Measurements from ENCODE around the gene STRBP.
A peak's percentile ranks its signal among the peaks of the same experiment; 100 is the strongest.

Gene STRBP

DNA sequence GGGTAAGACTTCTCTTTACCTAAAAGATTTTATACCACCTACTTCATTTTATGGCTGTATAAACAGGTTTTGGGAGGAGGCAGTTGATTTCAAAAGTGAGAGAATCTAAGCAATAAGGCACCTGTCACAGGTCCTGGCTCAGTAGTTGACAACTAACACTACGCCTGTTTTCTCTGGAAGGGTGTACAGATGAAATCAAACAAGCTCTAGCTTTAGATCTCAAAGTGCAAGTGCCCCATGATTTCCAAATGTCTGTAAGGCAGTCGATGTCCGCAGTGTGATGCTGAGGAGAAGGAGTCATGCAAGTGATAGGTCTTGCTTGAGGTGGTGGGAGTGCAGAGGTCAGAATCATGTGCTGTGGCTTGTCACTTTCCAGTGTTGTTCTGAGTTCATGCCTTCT lies 168.8 kb downstream of the STRBP start:
- WGBS: 96% methylated on average over 3 of the region's 3 CpGs
- Histone ChIP-seq H3K4me1 (ENCODE audit: insufficient read depth, low read length) (peaks cover 20% of the 10 kb centered on the region), H3K9me3 (ENCODE audit: insufficient read depth, low read depth, low read length) (no peaks in the 10 kb centered on the region), H3K36me3 (ENCODE audit: insufficient read depth, low read length) (peaks cover 88% of the 10 kb centered on the region), H3K9ac (ENCODE audit: low read depth, low read length) (no peak overlapping the region), H3K27ac (ENCODE audit: low read depth, low read length) (no peak overlapping the region), H3K27me3 (ENCODE audit: insufficient read depth, low read length) (no peaks in the 10 kb centered on the region), H3K4me3 (ENCODE audit: low read length) (no peak overlapping the region)

DNA sequence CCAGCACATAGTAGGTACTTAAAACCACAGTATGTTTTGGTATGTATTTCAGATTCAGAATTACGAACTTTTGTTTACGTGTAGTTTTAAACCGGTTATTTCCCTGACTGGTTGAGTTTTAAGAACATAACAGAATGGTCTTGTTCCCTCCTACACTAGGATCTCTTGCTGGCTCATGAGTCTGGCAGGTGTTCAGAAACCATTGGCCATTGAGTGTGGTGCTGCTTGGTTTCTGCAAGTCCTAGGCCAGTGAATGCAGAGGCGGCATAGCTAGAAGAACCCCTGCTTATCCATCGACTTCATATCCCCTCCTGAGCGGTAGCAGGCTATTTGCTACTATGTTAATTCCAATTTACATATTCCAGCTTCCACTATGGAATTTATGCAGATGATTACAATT lies 169.3 kb downstream of the STRBP start:
- H3K9ac ChIP-seq (ENCODE audit: low read depth, low read length): no peak overlapping the region
- H3K4me1 ChIP-seq (ENCODE audit: insufficient read depth, low read length): peaks cover 20% of the 10 kb centered on the region
- peaks cover 88% of the 10 kb centered on the region for H3K36me3 ChIP-seq (ENCODE audit: insufficient read depth, low read length)
- WGBS: 85% methylated on average over 6 of the region's 6 CpGs
- H3K4me3 ChIP-seq (ENCODE audit: low read length): no peak overlapping the region
- no peaks in the 10 kb centered on the region for H3K9me3 ChIP-seq (ENCODE audit: insufficient read depth, low read depth, low read length)
- no peaks in the 10 kb centered on the region for H3K27me3 ChIP-seq (ENCODE audit: insufficient read depth, low read length)
- no peak overlapping the region; the same call in 1 of the 2 replicates for H3K27ac ChIP-seq (ENCODE audit: low read depth, low read length)

DNA sequence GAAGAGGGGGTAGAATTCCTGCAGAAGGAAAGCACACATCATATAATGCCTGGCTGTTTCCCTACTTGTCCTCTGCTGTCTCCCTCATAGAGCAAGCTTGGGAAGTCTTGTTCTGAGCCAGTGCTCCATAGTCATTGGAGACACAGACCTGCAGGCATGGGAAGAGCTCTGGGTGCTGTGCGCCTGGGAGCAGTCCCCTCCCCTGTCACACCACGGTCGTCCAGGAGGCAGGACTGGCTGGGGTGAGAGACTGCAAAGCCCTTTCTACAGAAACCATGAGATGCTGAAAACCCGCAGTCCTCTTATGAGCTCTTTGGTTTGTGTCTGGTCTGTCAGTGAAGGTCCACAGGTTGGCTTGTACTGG lies 170.3 kb downstream of the STRBP start:
- peak overlapping the region; percentile 45; the same call in 1 of the 2 replicates for H3K9ac ChIP-seq (ENCODE audit: low read depth, low read length)
- H3K4me3 ChIP-seq (ENCODE audit: low read length): no peak overlapping the region
- 53% methylated on average over 4 of the region's 4 CpGs for WGBS
- H3K27me3 ChIP-seq (ENCODE audit: insufficient read depth, low read length): no peaks in the 10 kb centered on the region
- peak overlapping the region; percentile 50 for H3K27ac ChIP-seq (ENCODE audit: low read depth, low read length)
- no peaks in the 10 kb centered on the region for H3K9me3 ChIP-seq (ENCODE audit: insufficient read depth, low read depth, low read length)
- peaks cover 91% of the 10 kb centered on the region for H3K36me3 ChIP-seq (ENCODE audit: insufficient read depth, low read length)
- H3K4me1 ChIP-seq (ENCODE audit: insufficient read depth, low read length): peaks cover 20% of the 10 kb centered on the region

DNA sequence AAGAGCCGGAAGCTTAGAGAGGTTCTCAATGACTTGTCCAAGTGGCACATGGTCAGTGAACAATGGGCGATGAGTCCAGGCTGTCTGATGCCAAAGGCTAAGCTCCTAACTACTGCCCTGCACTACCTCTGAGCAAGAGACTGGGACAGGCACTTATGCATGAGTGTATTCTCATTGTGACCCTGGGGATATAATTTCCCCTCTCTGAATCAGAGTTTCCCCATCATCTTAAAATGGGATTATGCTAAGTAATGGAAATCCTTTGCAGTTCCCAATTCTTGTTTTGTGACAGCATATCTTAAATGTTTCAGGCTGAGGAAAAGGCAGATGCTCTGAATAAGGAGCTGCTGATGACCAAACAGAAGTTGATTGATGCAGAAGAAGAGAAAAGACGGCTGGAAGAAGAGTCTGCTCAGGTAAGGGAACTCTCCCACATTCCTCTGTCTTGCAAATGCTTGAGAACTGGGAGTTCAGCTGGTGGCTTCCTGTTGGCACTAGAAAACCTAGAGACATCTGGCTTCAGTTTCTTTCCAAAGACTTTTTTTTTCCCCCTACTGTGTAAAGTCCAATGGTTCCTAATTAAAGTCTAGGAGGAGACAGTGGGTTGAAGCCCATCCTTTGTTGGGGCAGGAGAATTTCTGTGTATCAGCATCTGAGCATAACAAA lies 170.8 kb downstream of the STRBP start:
- Histone ChIP-seq H3K9me3 (ENCODE audit: insufficient read depth, low read depth, low read length) (no peaks in the 10 kb centered on the region), H3K4me3 (ENCODE audit: low read length) (no peak overlapping the region), H3K27me3 (ENCODE audit: insufficient read depth, low read length) (no peaks in the 10 kb centered on the region), H3K27ac (ENCODE audit: low read depth, low read length) (peak overlapping the region; percentile 50), H3K9ac (ENCODE audit: low read depth, low read length) (no peak overlapping the region), H3K36me3 (ENCODE audit: insufficient read depth, low read length) (peaks cover 91% of the 10 kb centered on the region), H3K4me1 (ENCODE audit: insufficient read depth, low read length) (peaks cover 19% of the 10 kb centered on the region)
- 86% methylated on average over 3 of the region's 3 CpGs for WGBS

DNA sequence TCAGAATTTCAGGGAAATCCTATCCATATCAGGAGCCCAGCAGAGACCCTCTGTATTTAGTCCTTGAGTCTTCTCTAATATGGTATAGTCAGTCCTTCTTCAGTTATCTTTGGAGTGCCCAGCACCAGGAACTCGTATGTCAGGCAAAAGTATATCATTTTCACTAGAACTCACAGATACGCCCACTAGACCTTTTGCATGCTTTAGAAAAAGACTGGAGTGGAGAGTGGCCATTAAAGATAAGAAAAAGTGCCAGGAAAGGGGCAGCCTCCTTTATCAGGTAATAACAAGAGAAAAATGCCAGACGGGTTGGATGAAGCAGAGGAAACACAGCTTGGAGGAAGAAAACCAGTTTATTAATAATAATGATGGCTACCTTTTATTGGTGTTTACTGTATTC lies 171.4 kb downstream of the STRBP start:
- Histone ChIP-seq H3K9ac (ENCODE audit: low read depth, low read length) (no peak overlapping the region), H3K27ac (ENCODE audit: low read depth, low read length) (no peak overlapping the region; the same call in 1 of the 2 replicates), H3K36me3 (ENCODE audit: insufficient read depth, low read length) (peaks cover 91% of the 10 kb centered on the region), H3K4me3 (ENCODE audit: low read length) (no peak overlapping the region), H3K9me3 (ENCODE audit: insufficient read depth, low read depth, low read length) (no peaks in the 10 kb centered on the region), H3K27me3 (ENCODE audit: insufficient read depth, low read length) (no peaks in the 10 kb centered on the region), H3K4me1 (ENCODE audit: insufficient read depth, low read length) (peaks cover 17% of the 10 kb centered on the region)
- WGBS: 95% methylated on average over 2 of the region's 3 CpGs

GRCh38 chr9:123093141-123093540 lies 175.2 kb downstream of the STRBP start:
- no peak overlapping the region for H3K27ac ChIP-seq (ENCODE audit: low read depth, low read length)
- peaks cover 83% of the 10 kb centered on the region for H3K36me3 ChIP-seq (ENCODE audit: insufficient read depth, low read length)
- 97% methylated on average over 3 of the region's 3 CpGs for WGBS
- H3K4me1 ChIP-seq (ENCODE audit: insufficient read depth, low read length): peaks cover 13% of the 10 kb centered on the region
- no peak overlapping the region for H3K4me3 ChIP-seq (ENCODE audit: low read length)
- no peak overlapping the region for H3K9ac ChIP-seq (ENCODE audit: low read depth, low read length)
- H3K27me3 ChIP-seq (ENCODE audit: insufficient read depth, low read length): no peaks in the 10 kb centered on the region
- no peaks in the 10 kb centered on the region for H3K9me3 ChIP-seq (ENCODE audit: insufficient read depth, low read depth, low read length)

GRCh38 chr9:123091459-123091858 lies 176.9 kb downstream of the STRBP start:
- no peaks in the 10 kb centered on the region for H3K9me3 ChIP-seq (ENCODE audit: insufficient read depth, low read depth, low read length)
- H3K9ac ChIP-seq (ENCODE audit: low read depth, low read length): no peak overlapping the region
- 85% methylated on average over 2 of the region's 2 CpGs for WGBS
- H3K4me1 ChIP-seq (ENCODE audit: insufficient read depth, low read length): no peaks in the 10 kb centered on the region
- H3K36me3 ChIP-seq (ENCODE audit: insufficient read depth, low read length): peaks cover 82% of the 10 kb centered on the region
- H3K27ac ChIP-seq (ENCODE audit: low read depth, low read length): no peak overlapping the region
- no peaks in the 10 kb centered on the region for H3K27me3 ChIP-seq (ENCODE audit: insufficient read depth, low read length)
- no peak overlapping the region for H3K4me3 ChIP-seq (ENCODE audit: low read length)

GRCh38 chr9:123090956-123091355 lies 177.4 kb downstream of the STRBP start:
- Histone ChIP-seq H3K4me3 (ENCODE audit: low read length) (no peak overlapping the region), H3K9ac (ENCODE audit: low read depth, low read length) (no peak overlapping the region), H3K27ac (ENCODE audit: low read depth, low read length) (no peak overlapping the region), H3K27me3 (ENCODE audit: insufficient read depth, low read length) (no peaks in the 10 kb centered on the region), H3K36me3 (ENCODE audit: insufficient read depth, low read length) (peaks cover 77% of the 10 kb centered on the region), H3K4me1 (ENCODE audit: insufficient read depth, low read length) (no peaks in the 10 kb centered on the region), H3K9me3 (ENCODE audit: insufficient read depth, low read depth, low read length) (no peaks in the 10 kb centered on the region)
- 94% methylated on average over 2 of the region's 2 CpGs for WGBS

GRCh38 chr9:123090198-123090896 lies 178.0 kb downstream of the STRBP start:
- Histone ChIP-seq H3K27ac (ENCODE audit: low read depth, low read length) (peak overlapping the region; percentile 19; the same call in 1 of the 2 replicates), H3K9me3 (ENCODE audit: insufficient read depth, low read depth, low read length) (no peaks in the 10 kb centered on the region), H3K4me1 (ENCODE audit: insufficient read depth, low read length) (peaks cover 3% of the 10 kb centered on the region; the same call in 1 of the 2 replicates), H3K4me3 (ENCODE audit: low read length) (no peak overlapping the region), H3K9ac (ENCODE audit: low read depth, low read length) (no peak overlapping the region), H3K36me3 (ENCODE audit: insufficient read depth, low read length) (peaks cover 71% of the 10 kb centered on the region), H3K27me3 (ENCODE audit: insufficient read depth, low read length) (no peaks in the 10 kb centered on the region)
- whole genome bisulfite sequencing: 93% methylated on average over 8 of the region's 8 CpGs

DNA sequence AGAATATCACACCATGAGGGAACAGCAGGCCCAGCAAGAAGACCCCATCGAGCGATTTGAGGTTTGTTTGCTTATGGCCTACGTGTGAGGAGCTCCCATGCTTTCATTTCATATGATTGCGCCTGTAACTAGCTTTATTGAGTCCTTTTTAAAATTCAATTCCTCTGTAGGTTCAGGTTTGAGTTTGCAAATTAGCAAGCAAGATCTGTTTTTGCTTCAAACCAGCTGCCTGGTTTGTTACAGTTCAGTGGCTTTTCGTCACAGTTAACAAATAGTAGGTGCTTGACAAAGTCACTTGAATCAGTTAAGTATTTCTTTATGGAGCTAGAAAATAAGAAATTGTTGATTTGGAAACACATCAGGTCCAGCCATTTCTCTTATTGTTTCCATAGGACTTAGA lies 178.6 kb downstream of the STRBP start:
- H3K27ac ChIP-seq (ENCODE audit: low read depth, low read length): no peak overlapping the region
- WGBS: 97% methylated on average over 5 of the region's 5 CpGs
- peaks cover 72% of the 10 kb centered on the region for H3K36me3 ChIP-seq (ENCODE audit: insufficient read depth, low read length)
- H3K4me1 ChIP-seq (ENCODE audit: insufficient read depth, low read length): peaks cover 9% of the 10 kb centered on the region; the same call in 1 of the 2 replicates
- no peaks in the 10 kb centered on the region for H3K9me3 ChIP-seq (ENCODE audit: insufficient read depth, low read depth, low read length)
- no peak overlapping the region for H3K4me3 ChIP-seq (ENCODE audit: low read length)
- no peaks in the 10 kb centered on the region for H3K27me3 ChIP-seq (ENCODE audit: insufficient read depth, low read length)
- no peak overlapping the region for H3K9ac ChIP-seq (ENCODE audit: low read depth, low read length)

GRCh38 chr9:123089040-123089439 lies 179.3 kb downstream of the STRBP start:
- WGBS: 94% methylated on average over 1 of the region's 1 CpG
- H3K9me3 ChIP-seq (ENCODE audit: insufficient read depth, low read depth, low read length): no peaks in the 10 kb centered on the region
- H3K9ac ChIP-seq (ENCODE audit: low read depth, low read length): no peak overlapping the region
- H3K4me1 ChIP-seq (ENCODE audit: insufficient read depth, low read length): peaks cover 10% of the 10 kb centered on the region; the same call in 1 of the 2 replicates
- no peak overlapping the region for H3K4me3 ChIP-seq (ENCODE audit: low read length)
- H3K27ac ChIP-seq (ENCODE audit: low read depth, low read length): no peak overlapping the region
- no peaks in the 10 kb centered on the region for H3K27me3 ChIP-seq (ENCODE audit: insufficient read depth, low read length)
- peaks cover 72% of the 10 kb centered on the region for H3K36me3 ChIP-seq (ENCODE audit: insufficient read depth, low read length)
